ENCODE results near the gene TRIM47. TPM values are rescaled to one million over a fixed set of nuclear protein-coding genes. Genes with fewer than 3 reads are reported as not detected.
"Not testable (repeated sequence)": the region's sequence is repeated elsewhere in the genome, so short reads cannot be mapped to it uniquely, and the experiment has no call there.

TRIM47 gene
- polyA plus RNA-seq, 2 donors = 20.4 to 21.7 TPM

DNA sequence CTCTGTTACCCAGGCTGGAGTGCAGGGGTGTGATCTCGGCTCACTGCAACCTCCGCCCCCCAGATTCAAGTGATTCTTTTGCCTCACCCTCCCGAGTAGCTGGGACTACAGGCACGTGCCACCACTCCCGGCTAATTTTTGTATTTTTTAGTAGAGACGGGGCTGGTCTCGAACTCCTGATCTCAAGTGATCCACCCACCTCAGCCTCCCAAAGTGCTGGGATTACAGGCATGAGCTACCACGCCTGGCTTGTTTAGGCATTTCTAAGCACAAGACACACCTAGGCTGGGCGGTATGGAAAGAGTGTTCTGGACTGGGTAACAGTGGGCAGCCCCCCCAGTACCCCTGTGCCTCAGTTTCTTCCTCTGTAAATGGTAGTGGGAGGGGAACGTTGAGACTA lies 8.2 kb downstream of the TRIM47 start:
- H3K9me3 ChIP-seq (ENCODE audit: control insufficient read depth in 2 of 2, insufficient read depth in 1 of 2, low read depth in 1 of 2, low read length in 1 of 2); H3K27me3 ChIP-seq (ENCODE audit: control insufficient read depth in 1 of 2, insufficient read depth in 2 of 2, low read length in 2 of 2); H3K4me3 ChIP-seq (ENCODE audit: low read depth in 1 of 2, low read length in 2 of 2): not testable (repeated sequence)
- peaks cover 0 to 17% of the 10 kb centered on the region in 2 donors for H3K36me3 ChIP-seq (ENCODE audit: control insufficient read depth in 2 of 2, insufficient read depth in 2 of 2, low read length in 1 of 2)
- WGBS, 2 donors = 48 to 51% methylated on average over 10 of the region's 10 CpGs
- H3K4me1 ChIP-seq (ENCODE audit: control insufficient read depth in 2 of 2, insufficient read depth in 2 of 2, low read length in 1 of 2) = peaks cover 3 to 16% of the 10 kb centered on the region in 2 donors
- H3K27ac ChIP-seq (ENCODE audit: low read depth in 2 of 2, low read length in 1 of 2) = peak overlapping the region; percentile 51 to 82

DNA sequence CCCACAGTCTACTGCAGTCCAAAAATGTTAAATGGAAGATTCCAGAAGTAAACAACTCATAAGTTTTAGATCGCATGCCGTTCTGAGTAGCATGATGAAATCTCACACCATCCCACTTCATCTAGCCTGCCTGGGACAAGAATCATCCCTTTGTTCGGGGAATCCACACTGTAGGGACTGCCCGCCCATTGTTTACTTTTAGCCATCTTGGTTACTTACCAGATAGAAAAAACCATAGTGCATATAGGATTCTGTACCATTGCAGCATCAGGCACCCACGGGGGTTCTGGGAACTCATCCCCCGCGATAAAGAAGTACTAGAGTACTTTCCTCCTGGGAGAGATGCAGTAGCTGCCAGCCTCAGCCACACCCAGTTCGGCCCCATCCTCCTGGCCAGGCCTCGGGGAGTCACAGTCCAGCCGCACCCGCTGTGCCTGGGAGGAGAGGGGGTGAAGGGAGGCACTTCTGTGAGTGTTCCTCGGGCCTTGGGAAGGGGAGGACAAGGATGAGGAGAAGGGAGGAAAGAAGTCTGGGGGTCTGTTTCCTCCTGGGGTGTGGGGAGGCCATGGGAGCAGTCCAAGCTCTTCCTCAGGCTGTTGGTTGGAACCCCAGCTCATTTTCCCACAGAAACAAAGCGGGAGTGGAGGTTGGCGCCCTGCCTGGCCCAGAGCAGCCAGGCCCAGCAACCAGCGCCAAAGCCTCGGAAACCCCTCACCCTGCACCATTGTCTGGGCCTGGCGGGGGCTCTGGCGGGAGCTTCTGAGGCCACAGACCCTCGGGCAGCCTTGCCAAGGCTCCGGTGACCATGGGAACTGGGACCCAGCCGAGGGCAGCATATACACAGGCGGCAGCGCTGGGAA lies 8.9 kb downstream of the TRIM47 start:
- Histone ChIP-seq H3K4me1 (ENCODE audit: control insufficient read depth in 2 of 2, insufficient read depth in 2 of 2, low read length in 1 of 2) (peaks cover 4 to 11% of the 10 kb centered on the region in 2 donors), H3K9me3 (ENCODE audit: control insufficient read depth in 2 of 2, insufficient read depth in 1 of 2, low read depth in 1 of 2, low read length in 1 of 2) (no peaks in the 10 kb centered on the region), H3K27me3 (ENCODE audit: control insufficient read depth in 1 of 2, insufficient read depth in 2 of 2, low read length in 2 of 2) (no peaks in the 10 kb centered on the region), H3K36me3 (ENCODE audit: control insufficient read depth in 2 of 2, insufficient read depth in 2 of 2, low read length in 1 of 2) (peaks cover 0 to 10% of the 10 kb centered on the region in 2 donors), H3K4me3 (ENCODE audit: low read depth in 1 of 2, low read length in 2 of 2) (no peak overlapping the region), H3K27ac (ENCODE audit: low read depth in 2 of 2, low read length in 1 of 2) (peak overlapping the region; percentile 51 to 82)
- WGBS, 2 donors = 31 to 45% methylated on average over 23 of the region's 23 CpGs

- H3K27ac ChIP-seq (ENCODE audit: low read depth in 2 of 2, low read length in 1 of 2) = peak overlapping the region; percentile 51 to 82
- not testable (repeated sequence) for H3K4me3 ChIP-seq (ENCODE audit: low read depth in 1 of 2, low read length in 2 of 2); H3K27me3 ChIP-seq (ENCODE audit: control insufficient read depth in 1 of 2, insufficient read depth in 2 of 2, low read length in 2 of 2)
These were observed 9.6 kb downstream of the TRIM47 start for GRCh38 chr17:75868730-75869281.

GRCh38 chr17:75865404-75866188 lies 12.8 kb downstream of the TRIM47 start:
- not testable (repeated sequence) for H3K4me1 ChIP-seq (ENCODE audit: control insufficient read depth in 2 of 2, insufficient read depth in 2 of 2, low read length in 1 of 2); H3K27me3 ChIP-seq (ENCODE audit: control insufficient read depth in 1 of 2, insufficient read depth in 2 of 2, low read length in 2 of 2); H3K9me3 ChIP-seq (ENCODE audit: control insufficient read depth in 2 of 2, insufficient read depth in 1 of 2, low read depth in 1 of 2, low read length in 1 of 2); H3K4me3 ChIP-seq (ENCODE audit: low read depth in 1 of 2, low read length in 2 of 2); H3K36me3 ChIP-seq (ENCODE audit: control insufficient read depth in 2 of 2, insufficient read depth in 2 of 2, low read length in 1 of 2)
- 75 to 78% methylated on average over 16 to 17 of the region's 17 CpGs for WGBS, 2 donors
- H3K27ac ChIP-seq (ENCODE audit: low read depth in 2 of 2, low read length in 1 of 2) = peak overlapping the region; percentile 38 to 67

More at GRCh38 chr17:75868730-75869281, 9.6 kb downstream of the TRIM47 start:
- not testable (repeated sequence) for H3K36me3 ChIP-seq (ENCODE audit: control insufficient read depth in 2 of 2, insufficient read depth in 2 of 2, low read length in 1 of 2); H3K9me3 ChIP-seq (ENCODE audit: control insufficient read depth in 2 of 2, insufficient read depth in 1 of 2, low read depth in 1 of 2, low read length in 1 of 2)
- WGBS, 2 donors = 82 to 84% methylated on average over 12 of the region's 12 CpGs
- peaks cover 4 to 11% of the 10 kb centered on the region in 2 donors for H3K4me1 ChIP-seq (ENCODE audit: control insufficient read depth in 2 of 2, insufficient read depth in 2 of 2, low read length in 1 of 2)

DNA sequence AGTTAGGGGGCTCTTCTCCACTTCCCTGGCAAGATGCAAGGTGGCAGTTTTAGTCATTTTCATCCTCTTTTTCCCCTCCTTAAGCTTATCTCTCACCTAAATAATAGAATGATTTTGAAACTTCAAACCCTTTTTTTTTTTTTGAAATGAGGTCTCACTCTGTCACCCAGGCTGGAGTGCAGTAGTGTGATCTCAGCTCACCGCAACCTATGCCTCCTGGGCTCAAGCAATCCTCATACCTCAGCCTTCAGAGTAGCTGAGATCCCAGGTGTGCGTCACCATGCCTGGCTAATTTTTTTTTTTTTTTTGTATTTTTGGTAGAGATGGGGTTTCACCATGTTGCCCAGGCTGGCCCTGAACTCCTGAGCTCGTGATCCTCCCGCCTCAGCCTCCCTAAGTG lies 13.5 kb downstream of the TRIM47 start:
- not testable (repeated sequence) for H3K36me3 ChIP-seq (ENCODE audit: control insufficient read depth in 2 of 2, insufficient read depth in 2 of 2, low read length in 1 of 2); H3K9me3 ChIP-seq (ENCODE audit: control insufficient read depth in 2 of 2, insufficient read depth in 1 of 2, low read depth in 1 of 2, low read length in 1 of 2); H3K4me3 ChIP-seq (ENCODE audit: low read depth in 1 of 2, low read length in 2 of 2); H3K4me1 ChIP-seq (ENCODE audit: control insufficient read depth in 2 of 2, insufficient read depth in 2 of 2, low read length in 1 of 2); H3K27me3 ChIP-seq (ENCODE audit: control insufficient read depth in 1 of 2, insufficient read depth in 2 of 2, low read length in 2 of 2)
- H3K27ac ChIP-seq (ENCODE audit: low read depth in 2 of 2, low read length in 1 of 2) = peak overlapping the region; percentile 70 to 86
- 59 to 73% methylated on average over 4 of the region's 4 CpGs for WGBS, 2 donors

DNA sequence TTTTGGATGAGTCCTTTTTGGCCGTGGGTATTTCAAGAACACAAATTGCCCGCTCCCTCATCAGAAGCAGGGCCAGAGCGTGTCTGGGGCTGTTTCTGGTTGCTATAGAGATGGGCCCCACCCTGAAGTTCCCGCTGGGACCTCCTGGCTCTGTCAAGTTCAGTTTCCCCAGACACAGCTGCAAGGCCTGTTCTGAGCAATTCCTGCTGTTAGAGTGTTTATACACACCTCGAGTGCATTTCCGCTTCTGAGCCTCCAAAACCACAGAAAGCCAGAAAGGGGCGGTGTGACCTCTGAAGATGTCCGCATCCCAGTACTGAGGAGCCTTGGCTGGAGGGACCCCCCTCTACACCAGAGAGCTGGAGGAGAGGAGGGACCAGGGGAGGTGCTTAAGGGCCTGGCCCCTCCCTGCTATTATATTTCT lies 13.9 kb downstream of the TRIM47 start:
- Histone ChIP-seq H3K4me3 (ENCODE audit: low read depth in 1 of 2, low read length in 2 of 2) (no peak overlapping the region), H3K9me3 (ENCODE audit: control insufficient read depth in 2 of 2, insufficient read depth in 1 of 2, low read depth in 1 of 2, low read length in 1 of 2) (no peaks in the 10 kb centered on the region), H3K36me3 (ENCODE audit: control insufficient read depth in 2 of 2, insufficient read depth in 2 of 2, low read length in 1 of 2) (no peaks in the 10 kb centered on the region), H3K27ac (ENCODE audit: low read depth in 2 of 2, low read length in 1 of 2) (peak overlapping the region; percentile 70 to 86), H3K27me3 (ENCODE audit: control insufficient read depth in 1 of 2, insufficient read depth in 2 of 2, low read length in 2 of 2) (no peaks in the 10 kb centered on the region), H3K4me1 (ENCODE audit: control insufficient read depth in 2 of 2, insufficient read depth in 2 of 2, low read length in 1 of 2) (peaks cover under 1 to 3% of the 10 kb centered on the region in 2 donors)
- 12 to 27% methylated on average over 8 of the region's 8 CpGs for whole genome bisulfite sequencing, 2 donors

DNA sequence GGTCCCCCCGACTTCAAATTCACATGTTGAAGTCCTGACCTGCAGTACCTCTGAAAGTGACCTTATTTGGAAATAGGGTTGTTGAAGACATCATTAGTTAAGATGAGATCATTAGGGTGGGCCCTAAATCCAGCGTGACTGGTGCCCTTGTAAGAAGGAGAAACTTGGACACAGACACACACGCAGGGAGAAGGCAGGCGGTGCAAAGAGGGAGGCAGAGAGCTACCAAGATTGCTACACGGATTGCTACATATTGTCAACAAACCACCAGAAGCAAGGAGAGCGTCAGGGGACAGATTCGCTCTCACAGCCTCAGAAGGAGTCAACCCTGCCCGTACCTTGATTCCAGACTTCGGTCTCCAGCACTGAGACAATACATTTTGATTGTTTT lies 16.5 kb downstream of the TRIM47 start:
- peaks cover 0 to 2% of the 10 kb centered on the region in 2 donors for H3K4me1 ChIP-seq (ENCODE audit: control insufficient read depth in 2 of 2, insufficient read depth in 2 of 2, low read length in 1 of 2)
- no peak overlapping the region for H3K4me3 ChIP-seq (ENCODE audit: low read depth in 1 of 2, low read length in 2 of 2)
- H3K27me3 ChIP-seq (ENCODE audit: control insufficient read depth in 1 of 2, insufficient read depth in 2 of 2, low read length in 2 of 2) = no peaks in the 10 kb centered on the region
- peak overlapping the region in 1 of 2 donors; percentile 57 for H3K27ac ChIP-seq (ENCODE audit: low read depth in 2 of 2, low read length in 1 of 2)
- H3K9me3 ChIP-seq (ENCODE audit: control insufficient read depth in 2 of 2, insufficient read depth in 1 of 2, low read depth in 1 of 2, low read length in 1 of 2) = no peaks in the 10 kb centered on the region
- 67 to 72% methylated on average over 9 of the region's 9 CpGs for WGBS, 2 donors
- H3K36me3 ChIP-seq (ENCODE audit: control insufficient read depth in 2 of 2, insufficient read depth in 2 of 2, low read length in 1 of 2) = no peaks in the 10 kb centered on the region

GRCh38 chr17:75859358-75859757 lies 19.0 kb downstream of the TRIM47 start:
- not testable (repeated sequence) for H3K4me1 ChIP-seq (ENCODE audit: control insufficient read depth in 2 of 2, insufficient read depth in 2 of 2, low read length in 1 of 2); H3K36me3 ChIP-seq (ENCODE audit: control insufficient read depth in 2 of 2, insufficient read depth in 2 of 2, low read length in 1 of 2); H3K27me3 ChIP-seq (ENCODE audit: control insufficient read depth in 1 of 2, insufficient read depth in 2 of 2, low read length in 2 of 2); H3K9me3 ChIP-seq (ENCODE audit: control insufficient read depth in 2 of 2, insufficient read depth in 1 of 2, low read depth in 1 of 2, low read length in 1 of 2); H3K4me3 ChIP-seq (ENCODE audit: low read depth in 1 of 2, low read length in 2 of 2)
- 77 to 84% methylated on average over 10 of the region's 10 CpGs for WGBS, 2 donors
- H3K27ac ChIP-seq (ENCODE audit: low read depth in 2 of 2, low read length in 1 of 2) = peak overlapping the region; percentile 0 to 30

GRCh38 chr17:75856062-75856756 lies 22.2 kb downstream of the TRIM47 start:
- Histone ChIP-seq H3K36me3 (ENCODE audit: control insufficient read depth in 2 of 2, insufficient read depth in 2 of 2, low read length in 1 of 2) (peaks cover 2 to 3% of the 10 kb centered on the region in 2 donors), H3K9me3 (ENCODE audit: control insufficient read depth in 2 of 2, insufficient read depth in 1 of 2, low read depth in 1 of 2, low read length in 1 of 2) (no peaks in the 10 kb centered on the region), H3K27ac (ENCODE audit: low read depth in 2 of 2, low read length in 1 of 2) (peak overlapping the region; percentile 95 to 98), H3K27me3 (ENCODE audit: control insufficient read depth in 1 of 2, insufficient read depth in 2 of 2, low read length in 2 of 2) (no peaks in the 10 kb centered on the region), H3K4me3 (ENCODE audit: low read depth in 1 of 2, low read length in 2 of 2) (peak overlapping the region; percentile 82 to 95), H3K4me1 (ENCODE audit: control insufficient read depth in 2 of 2, insufficient read depth in 2 of 2, low read length in 1 of 2) (peaks cover 0 to 8% of the 10 kb centered on the region in 2 donors)
- WGBS, 2 donors = 2 to 3% methylated on average over 23 to 24 of the region's 24 CpGs

All from esophagus (tissue), 2 donors.